ENCODE data around the gene MTARC1. TPM values are rescaled to one million over a fixed set of nuclear protein-coding genes. Genes with fewer than 3 reads are reported as not detected.

MTARC1 gene
- total RNA-seq, 1 donor from 2014 or later: 28.3 TPM

DNA sequence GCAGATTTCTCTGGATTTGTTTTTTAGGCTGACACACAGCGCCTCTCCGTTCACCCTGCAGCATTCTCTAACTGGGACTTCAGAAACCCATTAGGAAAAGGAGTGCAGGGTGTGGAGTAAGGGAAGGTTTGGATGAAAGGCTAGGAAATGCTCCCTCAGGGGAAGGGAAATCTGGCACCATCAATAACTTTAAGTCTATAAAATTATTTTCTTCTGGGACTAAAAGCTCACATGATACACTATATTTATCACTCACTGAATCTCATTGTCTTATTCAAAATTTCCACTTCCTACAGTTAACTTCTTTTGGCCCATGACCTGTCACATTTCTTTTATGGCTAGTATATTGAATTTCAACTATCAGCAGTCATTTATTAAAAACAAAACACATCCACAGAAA lies 46.7 kb downstream of the MTARC1 start:
- Mint-ChIP-seq H3K4me1 (no peaks in the 10 kb centered on the region), H3K9me3 (peaks cover 2% of the 10 kb centered on the region)

DNA sequence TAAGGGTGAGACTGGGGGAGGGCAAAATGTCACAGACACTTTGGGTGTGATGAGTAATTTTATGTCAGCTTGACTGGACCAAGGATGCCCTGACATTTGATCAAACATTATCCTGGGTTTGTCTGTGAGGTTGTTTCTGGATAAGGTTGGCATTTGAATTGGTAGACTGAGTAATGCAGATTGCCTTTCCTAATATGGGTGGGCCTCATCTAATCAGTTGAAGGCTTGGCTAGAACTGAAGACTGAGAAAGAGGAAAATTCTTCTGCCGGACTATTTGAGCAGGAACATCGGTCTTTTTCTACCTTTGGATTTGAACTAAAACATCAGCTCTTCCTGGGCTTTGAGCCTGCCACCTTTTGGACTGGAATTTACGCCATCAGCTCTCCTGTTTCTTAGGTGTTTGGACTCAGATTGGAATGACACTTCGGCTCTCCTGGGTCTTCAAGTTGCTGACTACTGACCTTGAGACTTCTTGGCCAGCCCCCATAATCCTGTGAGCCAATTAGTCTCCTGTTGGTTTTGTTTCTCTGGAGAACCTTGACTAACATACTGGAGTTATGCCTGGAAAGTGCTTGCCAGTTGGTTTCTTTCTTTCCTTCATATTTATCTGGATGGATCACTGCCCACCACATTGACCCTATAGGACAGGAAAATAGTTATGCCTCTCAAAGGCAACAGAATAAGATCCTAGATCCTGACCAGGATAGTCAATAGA lies 47.6 kb downstream of the MTARC1 start:
- peaks cover 2% of the 10 kb centered on the region for H3K4me1 Mint-ChIP-seq
- no peak for DNase-seq (ENCODE audit: low read depth, low spot score)
- H3K27ac Mint-ChIP-seq (ENCODE audit: unreplicated experiment): no peak overlapping the region
- H3K9me3 Mint-ChIP-seq: peaks cover 2% of the 10 kb centered on the region
- TF ChIP-seq, protein P1, sequence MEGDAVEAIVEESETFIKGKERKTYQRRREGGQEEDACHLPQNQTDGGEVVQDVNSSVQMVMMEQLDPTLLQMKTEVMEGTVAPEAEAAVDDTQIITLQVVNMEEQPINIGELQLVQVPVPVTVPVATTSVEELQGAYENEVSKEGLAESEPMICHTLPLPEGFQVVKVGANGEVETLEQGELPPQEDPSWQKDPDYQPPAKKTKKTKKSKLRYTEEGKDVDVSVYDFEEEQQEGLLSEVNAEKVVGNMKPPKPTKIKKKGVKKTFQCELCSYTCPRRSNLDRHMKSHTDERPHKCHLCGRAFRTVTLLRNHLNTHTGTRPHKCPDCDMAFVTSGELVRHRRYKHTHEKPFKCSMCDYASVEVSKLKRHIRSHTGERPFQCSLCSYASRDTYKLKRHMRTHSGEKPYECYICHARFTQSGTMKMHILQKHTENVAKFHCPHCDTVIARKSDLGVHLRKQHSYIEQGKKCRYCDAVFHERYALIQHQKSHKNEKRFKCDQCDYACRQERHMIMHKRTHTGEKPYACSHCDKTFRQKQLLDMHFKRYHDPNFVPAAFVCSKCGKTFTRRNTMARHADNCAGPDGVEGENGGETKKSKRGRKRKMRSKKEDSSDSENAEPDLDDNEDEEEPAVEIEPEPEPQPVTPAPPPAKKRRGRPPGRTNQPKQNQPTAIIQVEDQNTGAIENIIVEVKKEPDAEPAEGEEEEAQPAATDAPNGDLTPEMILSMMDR (conservative IDR thresholded peaks at IDR 0.05): no peak
- H3K4me3 Mint-ChIP-seq: no peak overlapping the region
- H3K36me3 Mint-ChIP-seq (ENCODE audit: low read depth): no peaks in the 10 kb centered on the region
- no peaks in the 10 kb centered on the region for H3K27me3 Mint-ChIP-seq (ENCODE audit: low read depth)

More for the DNA sequence above, 46.7 kb downstream of the MTARC1 start:
- Mint-ChIP-seq H3K27ac (ENCODE audit: unreplicated experiment) (no peak overlapping the region), H3K4me3 (no peak overlapping the region), H3K36me3 (ENCODE audit: low read depth) (no peaks in the 10 kb centered on the region), H3K27me3 (ENCODE audit: low read depth) (no peaks in the 10 kb centered on the region)
- no peak for DNase-seq (ENCODE audit: low read depth, low spot score)
- TF ChIP-seq, protein P1 (conservative IDR thresholded peaks at IDR 0.05): no peak

Other genes starting within 250 kb of the MTARC1 start
- gene C1orf115, start 96.5 kb upstream of the MTARC1 start, total RNA-seq: 0.75 and 0.77 TPM in 2 replicates
- gene MTARC2, start 38.6 kb upstream of the MTARC1 start, total RNA-seq: 4.1 and 5.8 TPM in 2 replicates
- gene HLX, start 92.5 kb downstream of the MTARC1 start, total RNA-seq: 0.43 and 0.61 TPM in 2 replicates

All from neural crest cell (in vitro differentiated cells).